ENCODE results near the gene EIF5A2. TPM values are rescaled to one million over a fixed set of nuclear protein-coding genes. Genes with fewer than 3 reads are reported as not detected.
A peak's percentile ranks its signal among the peaks of the same experiment; 100 is the strongest.

The EIF5A2 gene
- total RNA-seq, 1 donor: 12.3 TPM

DNA sequence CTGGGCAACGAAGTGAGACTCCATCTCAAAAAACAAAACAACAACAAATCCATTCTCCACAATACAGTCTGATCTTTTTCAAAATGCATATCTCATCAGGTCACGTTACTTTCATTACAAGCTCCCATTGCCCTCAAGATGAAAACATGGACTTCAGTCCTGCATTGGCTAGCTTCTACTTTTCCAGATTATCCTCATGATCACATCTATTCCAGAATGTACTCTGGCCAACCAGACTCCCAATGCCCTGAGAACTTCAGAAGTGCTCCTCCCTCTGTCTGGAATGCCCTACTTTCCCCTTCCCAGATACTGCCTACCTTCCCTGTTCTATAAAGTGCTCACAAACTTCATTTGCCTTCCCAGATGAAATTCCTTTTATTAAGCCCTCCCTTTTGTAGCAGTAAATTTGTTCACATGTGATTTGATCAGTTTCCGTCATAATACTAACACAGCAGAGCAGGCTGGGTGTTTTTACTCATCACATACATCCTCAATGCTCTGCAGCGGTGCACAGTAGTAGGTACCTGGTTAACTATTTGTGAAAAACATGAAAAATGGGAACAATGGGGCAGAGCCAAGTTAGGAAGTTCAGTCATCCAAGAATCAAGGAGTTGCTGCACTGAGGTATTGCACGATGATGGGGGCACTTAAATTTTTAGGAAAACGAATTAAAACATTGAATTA is 43.8 kb downstream of the EIF5A2 start:
- DNase-seq (ENCODE audit: insufficient read length, low spot score, missing footprints): peak; percentile 22
- H3K27me3 ChIP-seq (ENCODE audit: insufficient read depth, low read length): no peaks in the 10 kb centered on the region
- no peaks in the 10 kb centered on the region for H3K9me3 ChIP-seq (ENCODE audit: low read depth, low read length)
- no peak for TF ChIP-seq CTCF (IDR thresholded peaks at IDR 0.05; ENCODE audit: extremely low read depth, low read depth, low read length)
- H3K4me3 ChIP-seq (ENCODE audit: insufficient read depth, low read length): no peak overlapping the region
- peaks cover 22% of the 10 kb centered on the region for H3K4me1 ChIP-seq (ENCODE audit: insufficient read depth, low read length)
- H3K79me2 ChIP-seq (ENCODE audit: insufficient read depth, low read length): peaks cover 10% of the 10 kb centered on the region
- no peak overlapping the region for H2AFZ ChIP-seq (ENCODE audit: low read length)
- H4K20me1 ChIP-seq (ENCODE audit: insufficient read depth, low read length): peaks cover 22% of the 10 kb centered on the region
- no peak overlapping the region for H3K27ac ChIP-seq (ENCODE audit: low read depth, low read length)
- no peak overlapping the region for H3K4me2 ChIP-seq (ENCODE audit: insufficient read depth, low read length)
- peaks cover 32% of the 10 kb centered on the region for H3K36me3 ChIP-seq (ENCODE audit: insufficient read depth, low read length)

GRCh38 chr3:170863816-170864215 is 44.6 kb downstream of the EIF5A2 start:
- Histone ChIP-seq H3K27ac (ENCODE audit: low read depth, low read length) (no peak overlapping the region), H3K9me3 (ENCODE audit: low read depth, low read length) (no peaks in the 10 kb centered on the region), H3K36me3 (ENCODE audit: insufficient read depth, low read length) (peaks cover 32% of the 10 kb centered on the region), H4K20me1 (ENCODE audit: insufficient read depth, low read length) (peaks cover 16% of the 10 kb centered on the region), H2AFZ (ENCODE audit: low read length) (no peak overlapping the region), H3K27me3 (ENCODE audit: insufficient read depth, low read length) (no peaks in the 10 kb centered on the region), H3K79me2 (ENCODE audit: insufficient read depth, low read length) (peaks cover 2% of the 10 kb centered on the region), H3K4me2 (ENCODE audit: insufficient read depth, low read length) (no peak overlapping the region), H3K4me1 (ENCODE audit: insufficient read depth, low read length) (peaks cover 18% of the 10 kb centered on the region), H3K4me3 (ENCODE audit: insufficient read depth, low read length) (no peak overlapping the region)
- no peak for DNase-seq (ENCODE audit: insufficient read length, low spot score, missing footprints)
- TF ChIP-seq CTCF (IDR thresholded peaks at IDR 0.05; ENCODE audit: extremely low read depth, low read depth, low read length): no peak

GRCh38 chr3:170862618-170863374 is 45.6 kb downstream of the EIF5A2 start:
- Histone ChIP-seq H3K27ac (ENCODE audit: low read depth, low read length) (no peak overlapping the region), H3K4me2 (ENCODE audit: insufficient read depth, low read length) (no peak overlapping the region), H3K9me3 (ENCODE audit: low read depth, low read length) (no peaks in the 10 kb centered on the region), H3K4me3 (ENCODE audit: insufficient read depth, low read length) (no peak overlapping the region), H2AFZ (ENCODE audit: low read length) (no peak overlapping the region), H3K27me3 (ENCODE audit: insufficient read depth, low read length) (no peaks in the 10 kb centered on the region), H3K79me2 (ENCODE audit: insufficient read depth, low read length) (no peaks in the 10 kb centered on the region), H3K36me3 (ENCODE audit: insufficient read depth, low read length) (peaks cover 24% of the 10 kb centered on the region), H3K4me1 (ENCODE audit: insufficient read depth, low read length) (peaks cover 8% of the 10 kb centered on the region), H4K20me1 (ENCODE audit: insufficient read depth, low read length) (peaks cover 12% of the 10 kb centered on the region)
- no peak for TF ChIP-seq CTCF (IDR thresholded peaks at IDR 0.05; ENCODE audit: extremely low read depth, low read depth, low read length)
- DNase-seq (ENCODE audit: insufficient read length, low spot score, missing footprints): no peak

DNA sequence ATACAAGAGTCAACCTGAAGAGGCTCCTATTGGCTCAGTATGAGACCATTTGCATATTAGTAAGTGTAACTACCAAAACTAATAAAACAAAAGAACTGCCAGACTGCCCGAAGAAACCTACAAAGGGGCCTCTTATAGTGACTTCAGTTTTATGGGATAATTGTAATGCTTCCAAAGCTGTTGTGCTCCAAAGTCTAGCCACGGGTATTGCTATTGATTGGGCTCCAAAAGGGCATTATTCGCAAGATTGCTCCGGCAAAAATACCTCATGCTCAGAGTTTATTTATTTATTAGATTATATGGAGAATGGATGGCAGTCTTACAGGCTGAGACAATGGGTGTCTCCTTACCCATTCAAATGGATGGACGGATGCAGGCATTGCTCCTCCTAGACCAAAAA is 49.8 kb downstream of the EIF5A2 start:
- Histone ChIP-seq H4K20me1 (ENCODE audit: insufficient read depth, low read length) (no peaks in the 10 kb centered on the region), H3K4me3 (ENCODE audit: insufficient read depth, low read length) (no peak overlapping the region), H3K9me3 (ENCODE audit: low read depth, low read length) (no peaks in the 10 kb centered on the region), H3K79me2 (ENCODE audit: insufficient read depth, low read length) (no peaks in the 10 kb centered on the region), H3K4me2 (ENCODE audit: insufficient read depth, low read length) (no peak overlapping the region), H2AFZ (ENCODE audit: low read length) (no peak overlapping the region), H3K27ac (ENCODE audit: low read depth, low read length) (no peak overlapping the region), H3K36me3 (ENCODE audit: insufficient read depth, low read length) (no peaks in the 10 kb centered on the region), H3K4me1 (ENCODE audit: insufficient read depth, low read length) (no peaks in the 10 kb centered on the region), H3K27me3 (ENCODE audit: insufficient read depth, low read length) (no peaks in the 10 kb centered on the region)
- no peak for TF ChIP-seq CTCF (IDR thresholded peaks at IDR 0.05; ENCODE audit: extremely low read depth, low read depth, low read length)
- DNase-seq (ENCODE audit: insufficient read length, low spot score, missing footprints): no peak

All from osteoblast (primary cell).